GM21423 (cell line): ENCODE measurements around the gene MRE11.

Experiments
- ATAC-seq: cut with Tn5 transposase; IDR thresholded peaks from one replicate; pipeline ENCODE4 v1.9.1; 2021; ENCODE audit warnings: mild to moderate bottlenecking, moderate library complexity; ENCODE audit not compliant: unreplicated experiment

The MRE11 gene

DNA sequence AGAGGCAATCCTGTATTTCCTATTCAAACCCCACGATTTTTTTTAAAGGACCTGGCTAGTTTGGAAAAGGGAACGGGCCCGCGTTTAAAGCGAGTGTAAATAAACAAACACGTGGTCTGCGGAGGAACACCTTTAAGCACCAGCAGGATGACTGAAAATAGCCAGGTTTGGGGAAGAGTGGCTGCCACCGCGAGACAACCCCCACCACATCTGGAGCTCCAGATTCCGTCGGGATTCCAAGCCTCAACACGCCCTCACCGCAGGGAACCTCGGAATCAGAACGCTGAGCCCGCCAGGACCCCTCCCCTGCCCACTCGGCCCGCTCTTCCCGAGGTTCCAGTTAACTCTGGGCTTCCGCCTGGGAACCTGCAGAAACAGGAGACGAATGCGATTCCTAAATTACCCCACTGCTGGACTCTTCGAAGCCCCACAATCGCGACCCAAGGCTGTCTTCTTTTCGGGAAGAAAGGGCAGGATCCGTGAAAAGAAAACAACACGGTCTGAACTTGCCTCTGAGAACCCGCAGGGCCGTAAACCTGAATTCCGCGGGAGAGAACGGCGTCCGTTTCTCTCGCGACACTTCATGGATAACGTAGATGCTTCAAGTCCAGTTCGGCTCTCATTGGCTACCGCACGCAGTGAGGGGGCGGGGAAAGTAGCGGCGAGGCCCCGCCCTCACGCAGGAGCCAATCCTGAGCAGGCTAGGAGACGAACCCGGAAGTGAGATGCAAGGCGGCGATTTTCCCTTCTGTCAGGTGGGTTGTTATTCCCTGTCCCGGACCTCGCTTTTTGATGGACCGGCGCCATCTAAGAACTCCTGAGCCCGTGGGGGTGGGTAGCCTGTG, at the start of gene MRE11, which contains the start of gene ANKRD49:
MRE11 (minus strand) TSS at position 564 of the 845 bp plus-strand sequence. CDS start 1,043 bp downstream, outside the sequence.
ANKRD49 (plus strand) TSS at position 704 of the 845 bp plus-strand sequence. CDS start 2,710 bp downstream, outside the sequence.
- peak; percentile 99 for ATAC-seq

DNA sequence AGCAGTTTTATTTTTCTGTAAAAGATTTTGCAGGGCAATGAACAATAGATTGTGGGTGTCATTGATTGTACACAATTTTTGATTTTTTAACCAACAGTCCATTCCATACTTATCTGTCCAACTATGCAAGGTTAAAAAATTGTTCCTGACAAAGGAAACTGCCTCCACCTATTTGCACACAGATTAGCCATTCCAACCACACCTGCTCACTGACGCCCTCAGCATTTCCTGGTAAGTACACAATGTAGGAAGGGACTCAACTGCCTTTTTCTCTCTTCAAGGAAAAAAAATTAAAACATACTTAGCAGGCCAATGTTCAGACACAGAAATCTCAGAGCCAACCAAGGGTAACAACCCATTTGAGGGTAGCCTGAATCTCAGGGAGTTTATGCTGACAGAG, 45.8 kb upstream of the MRE11 start:
- no peak for ATAC-seq

DNA sequence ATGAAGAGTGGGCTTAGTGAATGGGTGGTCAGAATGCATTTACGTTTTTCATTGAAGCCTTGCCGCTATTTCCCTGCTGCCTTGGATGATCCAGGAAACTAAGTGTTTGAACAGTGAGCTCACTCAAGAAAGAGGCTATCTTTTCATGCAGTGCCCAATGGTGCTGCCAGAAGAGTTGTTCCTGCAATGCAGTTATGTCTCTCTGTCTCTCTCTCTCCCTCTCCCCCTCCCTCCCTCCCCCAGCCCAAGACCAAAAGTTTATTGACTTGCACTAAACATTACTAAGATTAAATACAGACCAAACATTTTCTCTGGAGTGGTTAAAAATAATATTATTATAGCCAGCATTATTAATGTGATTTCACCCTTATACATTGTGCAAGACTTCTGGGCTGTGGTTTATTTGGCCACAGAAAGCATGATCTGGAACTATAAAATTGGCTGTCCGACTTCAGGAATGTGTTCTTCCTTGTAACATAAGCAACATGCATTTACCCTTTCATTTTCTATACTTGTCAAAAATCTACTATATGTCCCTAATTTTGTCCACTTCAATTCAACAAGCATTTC, 43.5 kb upstream of the MRE11 start:
- no peak for ATAC-seq

DNA sequence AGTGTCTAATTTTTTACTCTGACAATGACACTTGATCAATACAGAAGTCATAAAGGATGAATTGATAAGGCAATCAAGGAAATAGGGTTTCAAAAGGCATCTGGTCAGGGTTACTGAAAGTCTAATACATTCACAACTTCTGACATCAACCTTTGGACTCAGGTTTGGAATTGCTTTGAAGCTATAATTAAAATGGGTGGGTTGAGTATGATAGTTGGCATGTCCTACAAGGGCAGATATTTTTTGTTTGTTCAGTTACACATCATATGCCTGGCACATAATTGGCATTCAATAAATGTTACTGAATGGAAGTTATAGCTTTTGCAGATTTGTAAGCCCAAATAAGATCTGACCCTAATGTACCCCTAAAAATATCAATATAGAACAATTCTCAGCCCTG, 42.7 kb upstream of the MRE11 start:
- ATAC-seq, result no peak

DNA sequence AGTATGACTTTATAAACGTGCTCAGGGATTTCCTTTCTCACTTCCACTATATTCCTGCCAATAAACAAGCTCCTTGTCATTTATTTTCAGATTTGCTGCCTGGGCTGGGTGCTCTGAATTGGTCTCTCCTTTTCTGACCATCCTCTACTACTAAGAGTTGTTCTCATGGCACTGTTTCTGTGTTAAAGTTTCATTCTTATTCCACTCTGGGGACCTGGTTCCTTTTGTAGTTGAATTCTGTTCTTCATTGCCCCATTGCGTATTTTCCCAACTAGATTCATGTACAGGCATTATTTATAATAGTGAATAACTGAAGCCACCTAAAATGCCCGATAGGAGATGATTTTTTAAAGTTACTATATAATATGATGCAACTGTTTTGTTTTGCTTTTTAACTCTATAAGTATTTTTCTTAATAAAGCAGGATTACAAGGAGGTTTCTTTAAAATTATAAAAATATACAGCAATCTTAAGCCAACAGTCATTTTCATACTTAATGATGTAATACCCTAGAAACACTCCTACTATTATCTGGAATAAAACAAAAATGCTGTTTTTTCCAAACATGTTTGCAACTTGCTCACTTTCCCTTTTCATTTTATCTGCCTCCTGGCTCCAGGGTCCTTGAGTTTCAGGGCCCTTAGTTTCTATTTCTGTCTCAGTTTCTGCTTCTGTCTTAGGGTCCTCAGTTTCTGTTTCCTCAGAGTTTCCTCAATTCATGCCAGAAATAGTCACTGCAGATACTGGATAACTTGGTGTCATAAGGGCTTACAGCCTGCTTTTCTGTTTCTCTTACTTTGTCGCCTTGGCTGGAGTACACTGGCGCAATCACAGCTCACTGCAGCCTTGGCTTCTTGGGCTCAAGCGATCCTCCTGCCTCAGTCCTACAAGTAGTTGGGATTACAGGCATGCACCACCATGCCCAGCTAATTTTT, 40.3 kb upstream of the MRE11 start:
- no peak for ATAC-seq

DNA sequence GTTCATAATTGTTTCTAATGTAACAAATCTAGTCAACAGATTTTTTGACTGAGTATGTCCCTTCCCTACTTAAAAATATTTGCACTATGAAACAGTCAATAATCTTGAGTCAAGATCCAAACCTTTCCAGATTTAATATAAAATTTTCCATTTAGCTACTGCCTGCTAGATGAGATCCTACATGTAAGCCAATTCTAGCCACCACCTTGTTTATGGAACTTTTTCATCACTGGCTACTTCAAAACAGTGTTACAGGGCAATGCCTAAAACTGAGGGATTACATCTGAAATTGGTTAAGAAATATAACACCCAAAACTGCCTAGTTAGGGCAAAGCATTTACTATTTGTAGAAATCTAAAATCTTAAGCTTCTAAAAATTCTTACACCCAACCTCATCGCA, 39.6 kb upstream of the MRE11 start:
- no peak for ATAC-seq

DNA sequence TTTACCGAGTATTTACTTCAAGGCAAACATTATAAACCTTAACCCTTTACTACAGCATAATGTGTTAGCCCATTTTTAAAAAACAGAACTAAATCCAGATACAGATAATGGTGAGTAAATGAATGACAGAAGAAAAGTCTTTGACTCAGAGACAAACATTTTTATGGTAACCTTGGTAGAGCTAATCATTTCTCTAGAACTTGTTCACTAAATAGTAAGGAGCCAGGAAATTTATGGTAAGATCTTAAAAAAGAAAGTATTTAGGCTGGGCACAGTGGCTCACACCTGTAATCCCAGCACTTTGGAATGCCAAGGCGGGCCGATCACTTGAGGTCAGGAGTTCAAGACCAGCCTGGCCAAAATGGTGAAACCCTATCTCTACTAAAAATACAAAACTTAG, 38.6 kb upstream of the MRE11 start:
- no peak for ATAC-seq

DNA sequence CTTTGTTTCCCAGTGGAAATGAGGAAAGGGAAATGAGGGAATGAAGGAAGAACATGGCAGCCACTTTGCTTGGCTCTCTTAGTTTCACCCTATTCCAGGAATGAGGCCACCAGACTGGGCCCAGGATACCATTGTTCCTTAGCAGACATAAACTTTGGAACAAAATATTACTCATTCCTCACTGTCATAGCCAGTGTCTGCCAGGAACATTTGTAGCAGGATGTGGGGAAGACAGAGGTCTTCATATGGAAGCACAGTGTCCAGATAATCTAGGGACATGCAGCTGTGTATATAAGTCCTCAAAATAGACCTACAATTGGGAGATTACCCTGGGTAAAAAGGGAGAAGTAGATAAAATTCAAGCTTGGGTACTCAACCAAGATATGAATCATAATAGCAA, 34.9 kb upstream of the MRE11 start:
- ATAC-seq, result no peak

DNA sequence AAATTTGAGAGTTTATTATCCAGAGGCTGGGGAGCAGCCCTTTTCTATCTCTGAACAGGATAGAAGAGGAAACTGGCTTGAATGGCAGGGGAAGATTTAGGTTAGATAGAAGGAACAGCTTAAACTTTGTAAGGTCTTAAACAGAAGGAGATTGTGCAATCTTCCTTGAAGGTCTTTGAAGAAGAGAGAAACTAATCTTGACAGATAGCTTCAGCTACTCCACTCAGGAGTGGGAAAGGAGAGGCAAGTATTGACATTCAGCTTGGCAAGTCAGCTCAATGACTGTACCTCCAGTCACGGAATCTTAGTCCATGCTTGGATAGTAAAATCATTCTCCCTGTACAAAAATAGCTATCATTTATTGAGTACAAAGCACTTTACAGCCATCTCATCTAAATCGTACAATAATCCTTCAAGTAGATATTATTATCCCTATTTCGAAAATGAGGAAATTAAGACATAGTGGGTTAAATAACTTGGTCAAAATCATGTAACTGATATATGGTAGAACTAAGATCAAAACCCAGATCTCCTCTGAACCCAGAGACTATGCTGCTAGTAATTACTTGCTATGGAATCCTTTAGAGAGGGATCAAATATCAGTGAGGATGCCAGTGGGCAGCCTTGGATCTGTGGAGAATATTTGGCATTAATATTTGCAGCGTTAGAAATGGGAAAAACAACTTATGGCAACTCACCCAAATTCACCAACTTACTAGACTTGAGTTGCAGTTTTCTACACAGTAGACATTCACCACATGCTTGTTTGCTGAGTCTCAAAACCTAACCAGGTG, 33.2 kb upstream of the MRE11 start:
- no peak for ATAC-seq

DNA sequence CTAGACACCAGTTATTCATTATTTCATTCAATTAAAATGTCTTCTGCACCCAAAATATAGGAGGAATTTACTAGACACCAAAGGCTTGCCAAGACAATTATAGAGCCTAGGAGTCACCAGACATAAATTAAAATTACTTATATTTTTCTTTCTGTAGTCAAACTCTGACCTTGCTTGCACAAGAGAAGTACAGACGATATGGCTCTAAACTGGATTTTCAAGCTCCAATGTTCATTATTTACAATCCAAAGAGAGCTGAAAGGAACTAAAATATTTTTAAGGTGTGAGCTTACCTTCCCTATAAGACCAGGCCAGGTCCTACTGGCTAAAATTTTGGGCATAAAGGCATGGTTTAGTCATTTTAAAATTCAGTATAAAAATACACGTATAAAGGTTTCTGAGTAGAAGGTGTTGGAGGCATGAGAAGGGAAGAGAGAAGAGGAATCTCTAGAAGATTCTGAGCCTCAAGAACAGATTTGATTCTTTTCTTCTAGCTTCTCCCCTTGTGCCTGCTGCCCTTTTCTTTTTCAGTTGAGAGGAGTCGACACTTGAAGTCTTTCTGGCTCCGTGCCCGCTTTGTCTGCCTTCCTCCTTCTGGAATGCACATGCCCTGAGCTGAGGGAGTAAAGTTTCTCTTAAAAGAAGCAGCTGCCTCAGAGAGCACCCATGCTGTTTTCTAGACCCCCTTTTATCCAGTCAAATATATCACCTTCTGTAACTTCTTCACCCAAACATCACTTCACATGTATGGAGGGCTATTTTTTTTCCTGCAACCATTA, 32.1 kb upstream of the MRE11 start:
- no peak for ATAC-seq

DNA sequence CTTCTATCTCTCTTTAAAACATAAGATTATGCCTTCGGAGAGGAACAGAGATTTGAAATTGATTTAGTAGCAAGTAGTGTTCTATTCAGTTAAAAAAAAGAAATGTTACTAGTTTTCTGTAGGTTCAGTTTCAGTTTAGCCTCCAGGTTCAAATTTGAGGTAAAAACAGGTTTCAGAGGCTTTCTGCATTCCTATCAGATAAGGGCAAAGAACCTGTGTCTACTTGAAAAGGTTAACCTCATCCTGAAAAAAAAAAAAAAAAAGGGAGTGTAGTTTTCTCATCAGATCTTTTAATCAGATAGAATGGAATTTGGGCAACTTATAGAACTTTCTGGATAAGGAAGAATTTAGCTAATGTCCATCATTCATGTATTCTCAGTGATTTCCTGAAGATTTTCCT, 30.7 kb upstream of the MRE11 start:
- ATAC-seq, result no peak

DNA sequence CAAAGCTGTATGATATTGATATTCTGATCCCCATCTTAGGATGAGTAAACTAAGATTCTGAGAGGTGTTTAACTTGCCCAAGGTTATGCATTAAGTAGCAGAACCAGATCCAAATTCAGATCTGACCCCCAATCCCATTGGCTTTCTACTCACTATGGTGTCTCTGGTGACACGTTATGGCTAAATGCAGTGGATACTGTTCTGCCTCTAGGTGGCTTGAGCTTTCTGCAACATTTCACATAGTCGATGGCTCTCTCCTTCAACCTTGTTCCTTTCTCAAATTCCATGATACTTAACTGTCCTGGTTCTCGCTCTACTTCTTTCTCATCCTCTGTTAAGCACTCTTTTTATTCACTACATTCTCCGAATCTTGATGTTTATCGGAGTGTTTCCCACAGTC, 28.0 kb upstream of the MRE11 start:
- no peak for ATAC-seq

DNA sequence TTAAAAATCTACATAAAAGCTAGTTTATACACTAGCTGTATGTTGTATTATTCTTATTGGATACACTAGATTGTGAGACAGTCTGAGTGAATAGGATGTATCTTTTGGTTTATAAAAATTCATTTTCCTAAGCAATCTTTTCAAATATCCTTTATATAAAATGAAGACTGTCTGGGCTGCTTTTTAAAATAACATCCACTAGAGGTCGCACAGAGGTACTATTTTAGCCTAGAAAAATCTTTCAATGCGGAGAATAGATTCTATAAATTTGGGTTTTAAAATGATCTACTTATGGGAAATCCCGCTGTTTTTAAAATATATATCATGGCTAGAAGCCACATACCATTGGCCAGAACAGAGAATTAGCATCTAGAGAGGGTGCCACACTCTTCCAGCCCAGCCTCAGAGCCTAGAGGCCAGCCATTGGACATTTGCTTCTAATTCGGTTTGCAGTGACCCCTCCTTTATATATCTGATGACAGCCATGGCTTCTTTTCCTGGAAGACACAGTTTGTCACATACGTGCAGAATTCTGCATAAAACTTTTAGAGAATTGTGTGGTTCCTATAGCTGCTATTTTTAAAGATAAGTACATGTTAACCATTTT, 25.9 kb upstream of the MRE11 start:
- peak; percentile 53 for ATAC-seq

DNA sequence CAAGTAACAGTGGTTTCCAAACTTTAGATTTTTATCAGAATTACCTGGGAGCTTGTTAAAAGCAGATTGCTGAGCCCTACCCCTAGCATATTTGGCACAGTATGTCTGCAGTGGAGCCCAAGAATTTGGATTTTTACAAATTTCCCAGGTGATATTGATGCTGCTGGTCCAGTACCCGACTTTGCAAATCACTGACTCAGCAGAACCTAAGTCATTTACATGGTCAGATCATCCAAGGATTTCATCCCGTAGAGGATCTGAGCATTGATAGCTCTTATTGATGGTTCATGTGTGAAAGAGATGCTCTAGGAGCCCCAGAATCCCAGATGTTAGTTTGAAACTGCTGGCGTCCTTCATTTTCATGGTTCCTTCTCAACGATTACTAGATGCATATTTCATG, 24.7 kb upstream of the MRE11 start:
- ATAC-seq, result no peak

DNA sequence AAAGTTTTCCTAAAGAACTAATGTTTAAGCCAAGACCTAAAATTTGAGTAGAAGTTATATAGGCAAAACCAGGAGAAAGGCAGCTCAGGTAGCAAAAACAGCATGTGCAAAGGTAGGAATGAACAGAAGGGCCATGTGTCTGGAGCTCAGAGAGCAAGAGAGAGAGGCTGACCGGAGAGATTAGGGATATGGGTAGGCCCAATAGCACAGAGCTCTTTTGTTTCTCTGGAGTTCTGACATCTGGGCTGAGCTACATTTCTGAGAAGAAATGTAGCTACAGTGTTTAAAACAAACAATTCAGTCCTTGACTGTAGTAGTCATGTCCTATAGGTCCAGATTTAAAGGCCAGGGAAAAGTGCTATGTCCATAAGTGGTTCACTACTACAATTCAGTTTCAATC, 23.1 kb upstream of the MRE11 start:
- no peak for ATAC-seq

DNA sequence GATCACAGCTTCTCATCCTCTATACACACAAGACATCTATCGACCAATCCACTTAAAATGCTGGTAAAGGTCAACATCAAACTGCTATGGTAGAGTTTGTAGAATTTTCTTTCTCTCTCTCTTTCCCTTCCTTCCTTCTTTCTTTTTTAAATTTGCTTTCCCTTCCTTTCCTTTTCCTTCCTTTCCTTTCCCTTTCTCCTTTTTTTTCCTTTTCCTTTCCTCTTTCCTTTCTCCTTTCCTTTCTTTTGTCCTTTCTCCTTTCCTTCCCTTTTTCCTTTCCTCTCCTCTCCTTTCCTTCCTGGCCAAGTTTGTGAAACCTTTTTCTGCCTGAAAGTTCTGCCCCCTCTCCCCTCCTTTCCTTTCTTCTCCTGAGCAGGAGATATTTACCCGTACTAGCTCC, 21.8 kb upstream of the MRE11 start:
- ATAC-seq, result no peak

DNA sequence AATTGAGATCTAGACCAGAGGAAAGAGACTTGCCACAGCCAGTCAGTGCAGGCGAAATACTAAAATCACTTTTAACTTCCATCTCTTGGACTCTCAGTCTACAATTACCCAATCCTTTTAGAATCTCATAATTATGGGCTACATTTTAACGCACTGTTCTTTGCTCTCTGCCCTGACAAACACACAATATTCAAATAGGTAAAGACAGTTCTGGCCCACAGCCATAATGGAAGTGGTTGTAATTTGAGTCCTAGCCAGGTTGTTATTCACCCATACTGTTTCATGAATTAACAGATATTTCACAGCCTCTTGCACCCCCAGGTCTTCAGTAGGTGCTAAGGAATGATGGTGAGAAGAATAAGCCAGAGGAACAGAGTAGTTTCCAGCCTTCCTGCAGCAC, 19.4 kb upstream of the MRE11 start:
- ATAC-seq, result no peak

DNA sequence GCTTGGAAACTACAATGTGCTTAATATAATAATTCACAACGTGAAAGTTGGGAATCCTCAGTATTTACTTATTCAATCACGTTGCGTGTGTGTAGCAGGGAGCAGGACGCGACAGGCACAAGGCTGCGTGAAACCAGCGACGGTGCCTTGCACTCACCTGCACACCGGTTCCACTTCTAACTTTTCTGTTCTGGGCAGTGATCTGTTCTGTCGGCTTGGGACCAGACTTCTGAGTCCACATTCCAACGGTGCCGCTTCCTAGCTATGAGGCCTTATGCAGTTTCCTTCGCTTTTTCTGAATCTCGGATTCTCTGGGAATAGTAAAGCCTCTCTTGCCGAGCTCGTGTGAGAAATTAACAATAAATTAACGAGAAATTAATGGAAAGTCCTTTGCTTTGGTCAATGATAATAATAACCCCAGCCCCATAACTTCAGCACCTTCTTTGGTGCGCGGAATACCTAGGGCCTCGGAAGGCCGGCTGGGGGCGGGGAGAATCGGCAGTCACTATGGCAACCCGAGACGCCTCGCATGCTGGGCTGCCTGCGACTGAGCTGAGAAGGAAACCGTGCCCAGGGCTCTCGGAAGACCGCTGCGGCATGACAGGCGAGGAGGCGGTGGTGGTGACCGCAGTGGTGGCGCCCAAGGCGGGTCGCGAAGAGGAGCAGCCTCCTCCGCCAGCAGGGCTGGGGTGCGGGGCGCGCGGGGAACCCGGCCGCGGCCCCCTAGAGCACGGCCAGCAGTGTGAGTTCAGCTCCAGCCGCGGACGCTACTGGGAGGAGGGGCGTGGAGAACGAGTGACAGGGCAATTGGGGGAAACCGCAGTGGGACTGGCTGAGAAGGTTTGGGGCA, 18.5 kb upstream of the MRE11 start, which contains the start of gene C11orf97:
C11orf97 (plus strand) TSS at position 530 of the 850 bp plus-strand sequence; CDS start at position 598, 68 bp downstream.
- ATAC-seq, result peak; percentile 86
